ENCODE data around the gene CCDC150. TPM values are rescaled to one million over a fixed set of nuclear protein-coding genes. Genes with fewer than 3 reads are reported as not detected.
"Not testable (repeated sequence)": the region's sequence is repeated elsewhere in the genome, so short reads cannot be mapped to it uniquely, and the experiment has no call there.

CCDC150 gene
- total RNA-seq, 1 experiment from 2014 or later = 38.0 TPM

- Histone ChIP-seq H3K27me3 (replicated peaks; ENCODE audit: insufficient read depth, low read depth, low read length, poor library complexity) (no peaks in the 10 kb centered on the region), H3K4me3 (ENCODE audit: low read depth, low read length, poor library complexity, severe bottlenecking) (no peak overlapping the region), H3K27ac (ENCODE audit: low read depth, low read length, poor library complexity, severe bottlenecking) (no peak overlapping the region), H3K9me3 (ENCODE audit: low read depth, low read length, poor library complexity, severe bottlenecking) (no peaks in the 10 kb centered on the region), H3K36me3 (ENCODE audit: insufficient read depth, low read length, poor library complexity, severe bottlenecking) (peaks cover 19% of the 10 kb centered on the region), H3K4me1 (ENCODE audit: insufficient read depth, low read length, poor library complexity, severe bottlenecking) (no peaks in the 10 kb centered on the region)
- intact Hi-C loops (cut with micrococcal nuclease; ENCODE audit: unreplicated experiment) = no loop called here
- TF ChIP-seq EZH2 (IDR thresholded peaks at IDR 0.05; ENCODE audit: borderline replicate concordance, low read depth, low read length, poor library complexity, severe bottlenecking) (no peak), CTCF (conservative IDR thresholded peaks at IDR 0.05; ENCODE audit: low read depth, low read length) (no peak)
- ChIA-PET CTCF (no interaction called here), POLR2A (ENCODE audit: low non-redundant PET) (no interaction called here)
- BruUV-seq (replicated peaks) = no TSS peak
- DNase-seq (ENCODE audit: low spot score) = no peak
Observed at GRCh38 chr2:196725882-196726281, 86.4 kb downstream of the CCDC150 start.

- H3K9me3 ChIP-seq (ENCODE audit: low read depth, low read length, poor library complexity, severe bottlenecking) = no peaks in the 10 kb centered on the region
- H3K27ac ChIP-seq (ENCODE audit: low read depth, low read length, poor library complexity, severe bottlenecking) = no peak overlapping the region
- no peak for TF ChIP-seq EZH2 (IDR thresholded peaks at IDR 0.05; ENCODE audit: borderline replicate concordance, low read depth, low read length, poor library complexity, severe bottlenecking)
- no peak for TF ChIP-seq CTCF (conservative IDR thresholded peaks at IDR 0.05; ENCODE audit: low read depth, low read length)
- H3K36me3 ChIP-seq (ENCODE audit: insufficient read depth, low read length, poor library complexity, severe bottlenecking) = peaks cover 19% of the 10 kb centered on the region
- no peaks in the 10 kb centered on the region for H3K27me3 ChIP-seq (replicated peaks; ENCODE audit: insufficient read depth, low read depth, low read length, poor library complexity)
- BruUV-seq (replicated peaks) = no TSS peak
- intact Hi-C loops (cut with micrococcal nuclease; ENCODE audit: unreplicated experiment) = no loop called here
- no peak for DNase-seq (ENCODE audit: low spot score)
- H3K4me3 ChIP-seq (ENCODE audit: low read depth, low read length, poor library complexity, severe bottlenecking) = no peak overlapping the region
- POLR2A ChIA-PET (ENCODE audit: low non-redundant PET) = no interaction called here
- H3K4me1 ChIP-seq (ENCODE audit: insufficient read depth, low read length, poor library complexity, severe bottlenecking) = no peaks in the 10 kb centered on the region
- CTCF ChIA-PET = no interaction called here
Observed at GRCh38 chr2:196729418-196729817, 89.9 kb downstream of the CCDC150 start.

- CTCF ChIA-PET; POLR2A ChIA-PET (ENCODE audit: low non-redundant PET); intact Hi-C loops (cut with micrococcal nuclease; ENCODE audit: unreplicated experiment); H3K36me3 ChIP-seq (ENCODE audit: insufficient read depth, low read length, poor library complexity, severe bottlenecking); H3K27me3 ChIP-seq (replicated peaks; ENCODE audit: insufficient read depth, low read depth, low read length, poor library complexity); H3K4me1 ChIP-seq (ENCODE audit: insufficient read depth, low read length, poor library complexity, severe bottlenecking); H3K4me3 ChIP-seq (ENCODE audit: low read depth, low read length, poor library complexity, severe bottlenecking); DNase-seq (ENCODE audit: low spot score); BruUV-seq (replicated peaks); H3K9me3 ChIP-seq (ENCODE audit: low read depth, low read length, poor library complexity, severe bottlenecking); H3K27ac ChIP-seq (ENCODE audit: low read depth, low read length, poor library complexity, severe bottlenecking): not testable (repeated sequence)
Observed at GRCh38 chr2:196736646-196737045, 97.1 kb downstream of the CCDC150 start.

- no peaks in the 10 kb centered on the region for H3K9me3 ChIP-seq (ENCODE audit: low read depth, low read length, poor library complexity, severe bottlenecking)
- H3K36me3 ChIP-seq (ENCODE audit: insufficient read depth, low read length, poor library complexity, severe bottlenecking) = peaks cover 8% of the 10 kb centered on the region
- intact Hi-C loops (cut with micrococcal nuclease; ENCODE audit: unreplicated experiment) = no loop called here
- no peak overlapping the region for H3K4me3 ChIP-seq (ENCODE audit: low read depth, low read length, poor library complexity, severe bottlenecking)
- H3K27me3 ChIP-seq (replicated peaks; ENCODE audit: insufficient read depth, low read depth, low read length, poor library complexity) = no peaks in the 10 kb centered on the region
- POLR2A ChIA-PET (ENCODE audit: low non-redundant PET) = no interaction called here
- H3K27ac ChIP-seq (ENCODE audit: low read depth, low read length, poor library complexity, severe bottlenecking) = no peak overlapping the region
- BruUV-seq (replicated peaks) = no TSS peak
- CTCF ChIA-PET = no interaction called here
- no peaks in the 10 kb centered on the region for H3K4me1 ChIP-seq (ENCODE audit: insufficient read depth, low read length, poor library complexity, severe bottlenecking)
- no peak for TF ChIP-seq EZH2 (IDR thresholded peaks at IDR 0.05; ENCODE audit: borderline replicate concordance, low read depth, low read length, poor library complexity, severe bottlenecking)
- no peak for TF ChIP-seq CTCF (conservative IDR thresholded peaks at IDR 0.05; ENCODE audit: low read depth, low read length)
- no peak for DNase-seq (ENCODE audit: low spot score)
Observed at GRCh38 chr2:196737046-196737445, 97.5 kb downstream of the CCDC150 start.
